ENCODE measurements around the gene ZNF766.
"Not testable (repeated sequence)": the region's sequence is repeated elsewhere in the genome, so short reads cannot be mapped to it uniquely, and the experiment has no call there.

ZNF766 gene

DNA sequence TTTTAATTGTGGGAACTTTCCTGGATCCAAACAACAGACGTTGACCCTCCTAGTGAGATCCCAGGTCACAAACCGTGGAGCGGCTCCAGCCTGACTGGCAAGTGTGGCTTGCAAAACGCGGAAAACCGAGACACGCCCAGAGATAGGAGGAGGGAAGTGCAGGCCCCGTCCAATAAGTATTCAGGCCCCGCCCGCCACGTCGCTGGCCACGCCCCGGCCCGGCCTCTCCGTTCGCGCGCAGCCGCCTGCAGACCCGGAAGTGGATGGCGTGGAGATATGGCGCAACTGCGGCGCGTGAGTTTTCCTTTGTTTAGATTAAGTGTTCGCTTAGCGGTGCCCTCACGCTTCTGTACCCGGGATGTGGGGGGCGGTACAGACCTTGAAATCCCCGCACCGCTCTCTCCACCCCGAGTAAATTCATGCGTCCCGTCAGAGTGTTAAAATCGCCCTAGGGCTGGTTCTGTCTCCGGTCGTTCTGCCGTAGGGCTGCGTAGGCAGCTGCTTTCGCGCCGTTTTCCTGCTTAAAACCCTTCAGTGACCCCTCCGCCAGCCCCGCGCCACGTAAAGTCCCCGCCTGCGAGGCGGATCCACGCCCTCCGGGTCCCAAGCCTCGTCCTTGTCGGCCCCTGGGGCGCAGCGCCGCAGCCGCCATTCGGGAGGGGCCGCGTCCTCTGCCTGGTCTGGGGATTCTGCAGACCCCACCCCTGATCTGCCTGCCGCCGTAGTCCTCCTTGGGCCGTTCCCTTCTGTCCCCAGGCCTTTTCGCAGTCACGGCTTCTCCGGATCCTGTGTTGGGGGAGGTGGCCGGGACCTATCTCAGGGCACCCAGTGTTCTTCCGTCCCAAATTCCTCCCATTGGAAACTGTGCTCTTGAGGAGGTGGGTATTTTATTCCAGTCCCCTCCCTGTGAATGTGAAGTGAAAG is at the start of gene ZNF766:
TSS of gene ZNF766 (plus strand) at position 250 of the 924 bp plus-strand sequence. CDS start at position 277, 27 bp downstream.
- DNase-seq: peak; percentile 93

DNA sequence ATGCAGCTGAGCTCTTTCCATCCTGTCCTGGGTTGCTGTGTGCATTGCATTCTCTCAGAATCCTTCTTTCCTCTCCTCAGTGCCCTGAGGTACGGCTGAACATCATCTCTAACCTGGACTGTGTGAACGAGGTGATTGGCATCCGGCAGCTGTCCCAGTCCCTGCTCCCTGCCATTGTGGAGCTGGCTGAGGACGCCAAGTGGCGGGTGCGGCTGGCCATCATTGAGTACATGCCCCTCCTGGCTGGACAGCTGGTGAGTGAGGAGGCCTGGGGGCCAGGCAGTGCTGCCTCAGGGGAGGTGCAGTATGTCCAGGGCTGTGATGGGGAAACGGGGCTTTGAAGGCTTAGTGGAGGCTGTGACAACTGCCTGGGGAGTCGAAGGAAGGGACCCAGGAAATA is 49.8 kb upstream of the ZNF766 start:
- no peak for DNase-seq

DNA sequence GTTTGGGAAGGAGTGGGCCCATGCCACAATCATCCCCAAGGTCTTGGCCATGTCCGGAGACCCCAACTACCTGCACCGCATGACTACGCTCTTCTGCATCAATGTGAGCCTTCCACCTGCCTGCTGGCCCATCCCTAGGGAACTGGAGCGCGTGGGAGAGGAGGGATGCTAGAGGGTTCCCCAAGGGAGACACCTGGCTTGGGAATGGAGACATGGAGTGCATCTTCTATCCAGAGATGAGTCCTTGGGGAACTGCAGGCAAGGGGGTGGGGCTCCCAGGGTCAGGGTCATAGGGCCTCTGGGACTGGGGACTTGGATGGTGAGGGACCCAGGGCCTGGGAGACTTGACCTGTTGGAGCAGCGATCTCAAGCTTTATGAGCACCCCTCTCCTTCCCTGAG is 48.4 kb upstream of the ZNF766 start:
- DNase-seq: no peak

DNA sequence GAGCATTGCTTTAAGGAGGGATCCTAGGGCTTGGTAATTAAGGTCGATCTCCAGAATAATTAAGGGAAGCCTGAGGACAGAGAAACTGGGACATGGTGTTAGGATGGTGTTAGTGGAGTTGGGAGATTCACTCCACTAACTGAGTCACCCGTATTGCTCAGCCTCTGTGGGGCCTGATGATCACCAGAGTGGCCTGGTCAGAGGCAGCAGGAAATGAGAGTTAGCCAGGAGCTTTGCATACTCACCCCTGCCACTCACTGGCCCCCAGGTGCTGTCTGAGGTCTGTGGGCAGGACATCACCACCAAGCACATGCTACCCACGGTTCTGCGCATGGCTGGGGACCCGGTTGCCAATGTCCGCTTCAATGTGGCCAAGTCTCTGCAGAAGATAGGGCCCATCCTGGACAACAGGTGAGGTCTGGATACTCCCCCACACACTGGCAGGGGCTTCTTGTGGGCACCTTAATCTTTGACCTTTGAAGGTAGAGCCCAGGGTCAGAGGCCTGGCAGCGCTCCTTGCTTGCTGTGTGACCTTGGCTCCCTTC is 47.5 kb upstream of the ZNF766 start:
- no peak for DNase-seq

DNA sequence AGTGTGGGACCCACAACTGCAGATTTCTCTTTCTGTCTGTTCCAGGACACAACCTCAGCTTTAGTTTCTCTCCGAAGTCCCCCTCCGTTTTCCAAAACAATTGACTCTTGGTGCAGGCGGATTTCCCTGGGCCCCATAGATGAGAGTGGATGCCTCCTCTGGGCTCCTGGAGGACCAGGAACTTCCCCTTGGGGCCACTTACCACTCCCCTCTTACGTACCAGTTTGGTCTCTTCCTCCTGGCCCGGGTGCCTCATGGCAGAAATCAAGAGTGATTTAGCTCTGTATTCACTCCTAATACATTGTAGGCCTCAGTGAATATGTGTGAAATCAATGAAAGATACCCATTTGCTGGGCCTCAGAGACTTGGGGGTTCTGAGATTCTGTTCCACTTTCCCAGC is 45.2 kb upstream of the ZNF766 start:
- DNase-seq: no peak

DNA sequence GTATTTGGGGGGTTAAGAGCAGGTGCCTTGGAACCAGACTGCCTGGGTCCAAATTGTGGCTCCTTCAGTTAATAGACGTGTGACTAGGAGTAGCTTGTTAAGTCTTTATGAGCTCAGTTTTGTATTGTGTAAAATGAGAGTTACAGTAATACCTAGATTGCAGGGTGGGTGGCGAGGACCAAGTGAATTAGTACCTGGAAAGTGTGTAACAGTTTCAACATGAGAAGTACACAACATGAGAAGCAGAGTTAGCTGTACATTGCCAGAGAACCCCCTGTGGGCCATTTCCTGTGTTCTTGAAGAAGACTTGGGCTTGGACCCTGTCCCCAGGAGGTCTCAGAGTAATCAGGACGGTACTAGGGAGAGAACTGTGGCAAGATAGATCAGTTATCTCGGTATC is 42.7 kb upstream of the ZNF766 start:
- no peak for DNase-seq

DNA sequence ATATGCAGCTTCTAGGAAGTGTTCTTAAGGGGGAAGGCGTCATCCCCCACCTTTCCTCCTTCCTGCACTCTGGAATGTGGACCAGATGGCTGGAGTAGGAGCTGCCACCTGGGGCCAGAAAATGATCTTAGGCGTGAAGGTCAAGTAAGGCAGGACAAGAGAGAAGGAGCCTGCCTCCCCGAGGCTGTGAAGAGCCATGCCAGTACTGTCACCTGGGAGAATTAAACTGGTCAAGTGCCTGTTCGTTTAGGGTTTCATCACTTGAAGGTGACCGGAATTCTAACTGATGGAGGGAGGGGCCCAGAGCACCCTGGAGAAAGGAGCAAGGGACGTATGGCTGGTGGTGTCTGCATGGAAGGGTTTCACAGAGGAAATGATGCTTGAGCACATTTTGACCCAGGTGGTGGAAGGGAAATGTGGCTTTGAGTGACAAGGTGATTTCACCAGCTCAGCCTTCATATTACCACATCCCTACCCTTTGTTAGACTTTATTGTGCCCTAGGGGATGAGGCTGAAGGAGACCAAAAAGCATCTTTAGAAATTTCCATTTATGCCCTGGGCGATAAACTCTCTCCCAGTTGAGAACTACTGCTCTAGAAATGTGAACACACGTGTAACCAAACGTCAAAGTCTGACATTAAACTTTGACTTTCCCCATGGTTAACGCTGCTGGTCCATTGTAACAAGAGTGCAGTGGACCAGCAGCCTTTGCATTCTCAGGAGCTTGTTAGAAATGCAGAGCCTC is 42.0 kb upstream of the ZNF766 start:
- no peak for DNase-seq

DNA sequence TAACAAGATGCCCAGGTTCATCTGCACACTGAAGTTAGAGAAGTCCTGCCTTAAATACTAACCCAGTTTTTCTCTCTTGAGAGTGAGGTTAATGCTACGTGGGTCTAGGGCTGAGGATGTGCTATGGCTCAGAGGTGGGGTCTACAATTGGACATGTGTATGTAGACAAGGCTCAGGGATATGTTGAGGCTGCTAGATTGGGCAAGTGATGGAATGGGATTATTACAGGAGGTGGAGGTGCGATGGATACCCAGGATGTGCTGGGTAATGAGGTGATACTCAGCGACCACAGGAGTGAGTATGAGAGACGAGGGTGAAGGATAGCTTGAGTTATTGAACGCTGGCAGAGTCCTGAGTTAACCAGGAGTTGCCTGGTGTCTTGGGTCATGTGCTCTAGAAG is 41.4 kb upstream of the ZNF766 start:
- DNase-seq: no peak

DNA sequence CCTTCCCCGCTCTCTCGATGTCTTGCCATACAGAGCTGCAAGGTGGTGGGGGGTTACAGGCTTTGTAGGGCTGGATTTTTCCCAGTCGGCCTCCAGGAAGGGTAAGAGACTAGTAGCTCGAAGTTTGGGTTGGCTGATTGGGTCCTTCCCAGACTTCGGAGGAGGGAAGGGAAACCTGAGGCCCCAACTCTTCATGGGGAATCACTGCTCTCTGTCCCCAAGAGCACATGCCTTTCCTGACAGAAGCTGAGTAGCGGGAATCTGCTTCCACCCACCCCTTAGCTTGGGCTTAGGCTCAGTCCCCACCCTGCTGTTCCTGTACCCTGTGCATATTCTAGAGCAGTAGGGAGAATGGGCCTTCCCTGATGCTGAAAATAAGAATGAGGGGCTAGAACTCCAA is 39.9 kb upstream of the ZNF766 start:
- no peak for DNase-seq

DNA sequence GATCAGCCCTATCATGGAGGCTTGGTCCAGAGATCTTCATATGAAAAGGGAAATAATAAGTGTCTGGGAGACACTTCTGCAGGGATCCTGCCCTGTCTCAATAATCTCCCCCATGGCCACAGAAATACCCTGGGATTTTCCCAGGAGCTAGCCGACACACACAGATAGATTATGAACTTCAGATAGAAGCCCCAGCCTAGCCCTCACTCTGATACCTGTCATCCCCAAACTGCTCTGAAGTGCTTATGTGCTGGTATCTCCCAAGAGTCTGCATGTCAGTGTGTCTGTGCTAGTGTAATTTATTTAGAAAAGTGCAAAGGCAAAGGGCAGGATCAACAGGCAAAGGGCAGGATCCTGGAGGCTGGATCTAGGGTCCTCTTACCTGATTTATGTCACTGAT is 38.7 kb upstream of the ZNF766 start:
- no peak for DNase-seq

DNA sequence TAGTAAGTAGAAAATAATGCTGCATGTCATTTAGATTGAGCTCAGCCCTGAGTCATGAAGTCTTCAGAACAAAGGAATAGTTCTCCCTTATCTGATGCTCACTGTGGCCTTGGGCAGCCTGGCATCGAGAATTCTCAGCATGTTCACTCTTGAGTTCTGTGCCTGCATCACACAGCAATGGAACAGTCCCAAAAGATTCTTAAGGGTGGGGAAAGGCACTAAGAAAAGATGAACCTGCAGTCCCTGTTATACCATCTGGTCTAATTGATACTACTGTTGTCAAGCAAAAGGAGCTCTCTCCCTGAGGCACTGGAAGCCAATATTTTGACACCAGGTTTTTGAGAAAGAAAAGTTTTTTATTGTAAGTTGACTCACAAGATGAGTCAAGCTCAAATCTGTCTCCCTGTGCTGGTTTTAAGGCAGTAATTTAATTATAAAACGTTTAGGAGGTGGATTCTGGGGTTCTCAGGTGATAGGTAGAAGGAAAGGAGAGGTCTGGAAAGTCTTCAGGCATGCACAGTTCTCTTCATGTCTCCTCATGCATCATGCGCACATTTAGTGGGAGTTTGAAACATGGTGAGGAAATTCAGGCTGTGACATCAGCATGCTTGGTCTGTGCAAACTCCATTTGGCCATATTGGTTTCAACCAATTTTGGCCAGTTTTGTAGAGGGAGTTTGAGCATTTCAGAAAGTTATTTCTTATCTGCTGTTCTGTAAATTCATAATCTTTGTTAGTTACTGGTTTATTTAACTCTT is 38.1 kb upstream of the ZNF766 start:
- no peak for DNase-seq

DNA sequence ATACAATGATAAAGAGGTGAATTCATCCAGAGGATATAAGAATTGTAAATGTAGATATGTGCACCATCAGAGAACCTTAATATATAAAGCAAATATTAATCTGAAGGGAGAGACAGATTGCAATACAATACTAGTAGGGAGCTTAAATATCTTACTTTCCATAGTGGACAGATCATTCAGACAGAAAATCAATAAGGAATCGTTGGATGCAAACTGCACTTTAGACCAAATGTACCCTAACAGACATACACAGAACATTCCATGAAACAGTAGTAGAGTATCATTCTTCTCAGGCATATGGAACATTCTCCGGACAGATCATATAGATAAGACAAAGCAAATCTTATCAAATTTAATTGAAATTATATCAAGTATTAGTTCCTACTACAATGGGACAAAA is 35.0 kb upstream of the ZNF766 start:
- no peak for DNase-seq

DNA sequence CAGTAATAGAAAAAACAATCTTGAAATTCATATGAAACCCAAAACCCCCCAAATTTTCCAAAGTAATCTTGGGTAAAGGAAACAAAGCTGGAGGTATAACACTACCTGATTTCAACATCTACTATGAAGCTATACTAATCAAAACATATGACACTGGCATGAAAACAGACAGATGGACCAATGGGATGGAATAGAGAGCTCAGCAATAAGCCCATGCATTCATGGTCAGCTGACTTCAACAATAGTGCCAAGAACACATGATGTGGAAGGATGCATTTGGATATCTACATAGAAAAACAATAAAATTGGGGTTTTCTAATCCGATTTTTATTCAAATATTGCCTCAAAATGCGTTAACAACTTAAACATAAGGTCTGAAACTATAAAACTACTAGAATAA is 32.2 kb upstream of the ZNF766 start:
- DNase-seq: no peak

DNA sequence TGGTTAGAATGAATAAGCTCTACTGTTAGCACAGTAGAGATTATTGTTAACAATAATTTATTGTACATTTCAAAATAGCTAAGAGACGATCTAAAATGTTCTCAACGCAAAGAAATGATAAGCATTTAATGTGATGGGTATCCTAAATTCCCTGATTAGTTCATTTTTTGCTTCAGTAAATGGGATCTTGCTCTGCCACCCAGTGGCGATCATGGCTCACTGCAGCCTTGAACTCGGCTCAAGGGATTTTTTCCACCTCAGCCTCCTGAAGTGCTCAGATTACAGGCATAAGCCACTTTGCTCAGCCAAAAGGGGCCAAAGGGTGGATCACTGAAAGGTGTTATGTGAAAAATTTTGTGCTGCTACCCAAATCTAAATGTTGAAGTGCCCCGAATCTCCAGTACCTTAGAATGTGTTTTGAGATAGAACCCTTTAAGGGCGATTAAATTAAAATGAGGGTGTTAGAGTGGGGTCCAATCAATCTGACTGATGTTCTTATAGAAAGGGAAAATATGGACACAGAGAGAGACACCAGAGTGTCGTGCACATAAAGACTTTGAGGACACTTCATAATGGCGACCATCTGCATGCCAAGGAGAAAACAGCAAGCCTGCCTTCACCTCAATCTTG is 31.5 kb upstream of the ZNF766 start:
- peak; percentile 33 for DNase-seq

DNA sequence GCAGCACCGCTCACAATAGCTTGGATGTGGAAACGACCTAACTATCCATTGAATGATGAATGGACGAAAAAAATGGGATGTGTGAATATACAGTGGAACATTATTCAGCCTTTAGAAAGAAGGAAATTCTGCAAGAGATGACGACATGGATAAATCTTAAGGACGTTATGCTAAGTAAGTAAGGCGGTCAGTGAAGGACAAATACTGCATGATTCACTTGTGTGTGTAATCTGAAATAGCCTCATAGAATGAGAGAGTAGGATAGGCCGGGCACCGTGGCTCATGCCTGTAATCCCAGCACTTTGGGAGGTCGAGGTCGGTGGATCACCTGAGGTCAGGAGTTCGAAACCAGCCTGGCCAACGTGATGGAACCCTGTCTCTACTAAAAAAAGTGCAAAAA is 25.4 kb upstream of the ZNF766 start:
- no peak for DNase-seq

DNA sequence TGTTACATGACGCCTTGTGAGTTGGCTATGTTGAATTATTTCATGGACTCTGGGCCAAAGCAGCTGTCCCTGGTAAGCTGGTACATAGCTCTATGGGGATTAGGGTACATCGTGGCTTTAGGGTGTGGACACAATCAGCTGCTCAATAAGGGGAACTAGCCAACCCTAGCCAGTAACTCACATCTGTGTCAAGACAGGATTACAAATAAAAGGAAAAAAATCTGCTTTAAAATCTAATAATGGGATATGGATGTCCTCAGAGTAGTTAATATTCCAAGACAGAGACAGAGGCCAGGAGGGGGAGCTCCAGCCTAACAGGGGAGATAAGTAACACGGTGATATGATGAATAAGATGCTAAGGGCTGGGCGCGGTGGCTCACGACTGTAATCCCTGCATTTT is 21.1 kb upstream of the ZNF766 start:
- no peak for DNase-seq

DNA sequence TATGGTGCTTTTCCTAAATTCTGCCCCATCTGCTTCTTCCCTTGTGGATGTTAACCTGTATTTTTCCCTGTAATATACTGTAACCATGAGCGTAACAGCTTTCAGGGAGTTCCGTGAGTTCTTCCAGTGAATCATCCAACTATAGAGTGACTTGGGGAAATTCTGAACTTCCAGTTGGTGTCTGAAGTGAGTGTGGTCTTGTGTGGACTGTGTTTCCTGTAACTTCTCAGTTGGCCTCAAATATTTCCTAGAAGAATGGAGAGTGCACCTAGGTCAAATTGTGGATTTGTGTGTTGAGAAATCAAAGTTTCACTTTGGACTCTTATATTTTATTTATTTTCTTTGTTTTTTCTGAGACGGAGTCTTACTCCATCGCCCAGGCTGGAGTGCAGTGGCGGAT is 11.0 kb upstream of the ZNF766 start:
- no peak for DNase-seq

DNA sequence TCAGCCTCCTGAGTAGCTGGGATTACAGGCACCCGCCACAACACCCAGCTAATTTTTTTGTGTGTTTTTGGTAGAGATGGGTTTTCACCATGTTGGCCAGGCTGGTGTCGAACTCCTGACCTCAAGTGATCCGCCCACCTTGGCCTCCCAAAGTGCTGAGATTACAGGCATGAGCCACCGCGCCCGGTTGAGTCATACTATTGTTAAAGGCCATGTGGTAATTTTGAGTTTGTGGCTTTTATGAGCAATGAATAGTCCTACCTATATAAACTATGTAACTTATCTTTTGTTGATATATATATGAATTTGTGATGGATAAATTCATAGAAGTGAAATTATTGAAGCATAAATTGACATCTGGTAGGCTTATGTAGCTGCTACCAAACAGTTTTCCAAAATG is 3.8 kb upstream of the ZNF766 start:
- not testable (repeated sequence) for DNase-seq

DNA sequence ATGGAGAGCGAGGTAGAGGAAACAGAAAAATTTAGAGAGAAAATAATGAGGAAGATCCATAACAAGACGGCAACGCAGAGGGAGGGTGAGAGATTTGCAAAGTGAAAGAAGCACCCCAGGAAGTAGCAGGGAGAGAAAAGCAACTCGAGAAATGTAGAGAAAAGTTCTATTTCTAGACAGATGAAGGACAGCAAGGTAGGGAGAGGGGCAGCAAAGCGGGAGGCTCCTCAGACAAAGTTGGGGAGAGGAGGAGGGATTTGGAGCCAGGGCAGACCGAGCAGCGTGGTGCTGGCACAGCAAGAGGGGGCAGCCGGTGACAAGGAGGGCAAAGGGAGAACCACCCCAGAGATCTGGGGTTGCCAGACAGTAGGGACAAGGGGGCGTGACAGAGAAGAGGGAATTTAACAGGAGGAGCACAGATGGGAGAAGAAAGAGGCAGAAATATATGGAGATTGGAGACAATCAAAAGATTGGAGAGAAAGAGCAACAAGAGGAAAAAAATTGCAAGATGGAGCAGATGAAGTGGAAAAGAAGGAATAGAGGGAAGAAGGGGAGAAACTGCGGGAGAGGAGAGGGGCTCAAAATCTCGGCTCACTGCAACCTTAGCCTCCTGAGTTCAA is 989 bp downstream of the ZNF766 start:
- DNase-seq: no peak

DNA sequence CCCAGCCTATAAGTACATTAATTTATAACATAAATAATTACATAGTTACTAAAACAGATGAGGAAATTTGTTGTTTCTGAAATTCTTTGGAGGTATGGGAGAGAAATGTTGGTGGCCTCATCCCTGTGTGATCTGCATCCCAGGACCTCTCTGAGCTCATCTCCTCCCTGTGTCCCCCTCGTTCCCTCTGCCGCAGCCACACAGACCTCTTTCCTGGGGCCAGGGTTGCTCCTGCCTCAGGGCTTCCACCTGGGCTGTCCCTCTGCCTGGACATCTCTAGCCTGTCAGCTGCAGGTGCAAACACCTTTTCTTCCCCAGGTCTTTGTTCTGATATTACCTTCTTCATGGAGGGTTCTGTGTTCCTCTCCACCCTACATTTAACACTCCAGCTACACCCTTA is 3.9 kb downstream of the ZNF766 start:
- no peak for DNase-seq

DNA sequence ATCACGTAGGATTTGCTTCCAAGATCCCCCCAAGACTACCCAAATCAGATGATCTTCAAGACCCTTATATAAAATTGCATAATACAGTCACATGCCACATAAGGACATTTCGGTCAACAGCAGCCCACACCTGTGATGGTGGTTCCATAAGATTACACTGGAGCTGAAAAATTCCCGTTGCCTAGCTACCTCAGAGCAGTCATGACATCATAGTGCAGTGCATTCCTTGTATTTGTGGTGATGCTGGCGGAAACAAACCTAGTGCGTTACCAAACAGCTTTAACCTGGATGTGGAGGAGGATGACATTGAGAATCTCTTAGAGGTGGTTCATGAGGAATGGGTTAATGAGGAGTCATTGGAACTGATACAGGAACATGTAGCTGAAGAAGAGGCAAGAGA is 4.8 kb downstream of the ZNF766 start:
- DNase-seq: no peak

DNA sequence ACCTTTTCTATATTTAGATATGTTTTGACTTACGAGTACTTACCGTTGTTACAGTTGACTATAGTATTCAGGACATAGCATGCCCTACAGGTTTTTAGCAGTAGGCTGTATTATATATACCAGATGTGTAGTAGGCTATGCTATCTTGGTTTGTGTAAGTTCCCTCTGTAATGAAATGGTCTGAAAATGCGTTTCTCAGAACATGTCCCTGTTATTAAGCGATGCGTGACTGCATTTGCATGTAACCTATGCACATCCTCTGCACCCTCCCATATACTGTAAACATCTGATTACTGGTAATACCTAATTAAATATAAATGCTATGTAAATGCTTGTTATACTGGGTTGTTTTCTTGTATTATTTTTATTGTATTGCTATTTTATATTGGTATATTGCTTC is 6.6 kb downstream of the ZNF766 start:
- no peak for DNase-seq
